H1 (cell line): ENCODE data around the gene P2RX1. TPM values are rescaled to one million over a fixed set of nuclear protein-coding genes. Genes with fewer than 3 reads are reported as not detected.

Experiments used
- CTCF ChIA-PET: fragments of 300-600 bp; sonication (Branson Sonifier 250); formaldehyde crosslinking; loops from one replicate; lab custom pipeline; 2021; ENCODE audit not compliant: partially characterized antibody; lab: Charles Lee
- POLR2A ChIA-PET: fragments of 300-600 bp; sonication (Branson Sonifier 250); formaldehyde crosslinking; loops from one replicate; lab custom pipeline; 2021; ENCODE audit warnings: inconsistent platforms; ENCODE audit not compliant: partially characterized antibody; lab: Charles Lee
- DNase-seq, 2 experiments: peaks; one replicate each; pipeline versions ENCODE4 v3.0.0 to v3.0.0-alpha.2; 2010 to 2022; ENCODE audit warnings: low spot score in 2 of 2, low read depth in 1 of 2, mixed read lengths in 1 of 2
- FAIRE-seq: peaks from 2 replicates; lab custom pipeline; 2011; peaks lifted over from hg19 to GRCh38; lab: Jason Lieb, UNC
- H2AFZ ChIP-seq: 2 replicates; pipeline ENCODE4 v1.8.1; 2012; ENCODE audit warnings: low read length, inconsistent platforms
- H2AK5ac ChIP-seq: 2 replicates; pipeline ENCODE4 v1.6.1; 2013; ENCODE audit warnings: low read depth, low read length
- H2BK120ac ChIP-seq: replicated peaks from 2 replicates; pipeline ENCODE3; 2013; ENCODE audit warnings: low read depth, low read length, inconsistent platforms
- H2BK12ac ChIP-seq: 2 replicates; pipeline ENCODE4 v1.6.1; 2013; ENCODE audit warnings: low read depth, low read length
- H2BK15ac ChIP-seq: 2 replicates; pipeline ENCODE4 v1.6.1; 2013; ENCODE audit warnings: low read length
- H2BK20ac ChIP-seq: 2 replicates; pipeline ENCODE4 v1.6.1; 2013; ENCODE audit warnings: low read length
- H2BK5ac ChIP-seq: 2 replicates; pipeline ENCODE4 v1.6.1; 2013; ENCODE audit warnings: low read depth, low read length
- H3K14ac ChIP-seq: 2 replicates; pipeline ENCODE4 v1.6.1; 2013; ENCODE audit warnings: inconsistent platforms; ENCODE audit not compliant: insufficient read length
- H3K18ac ChIP-seq: 2 replicates; pipeline ENCODE4 v1.6.1; 2013; ENCODE audit warnings: low read length; ENCODE audit errors: extremely low read depth
- H3K23ac ChIP-seq: 2 replicates; pipeline ENCODE4 v1.6.1; 2013; ENCODE audit warnings: inconsistent platforms; ENCODE audit not compliant: insufficient read length
- H3K23me2 ChIP-seq: 2 replicates; pipeline ENCODE4 v1.6.1; 2013; ENCODE audit warnings: low read depth, low read length
- H3K27ac ChIP-seq: 2 replicates; pipeline ENCODE4 v1.6.1; 2011; ENCODE audit warnings: low read depth, low read length, inconsistent platforms
- H3K27me3 ChIP-seq, 4 experiments: replicated peaks in 1 of 4; 1 replicate in 1 of 4; 2 replicates in 3 of 4; pipeline versions ENCODE4 v1.6.1 to v1.8.1; 2011 to 2013; ENCODE audit warnings: low read length in 3 of 4, mild to moderate bottlenecking in 3 of 4, inconsistent platforms in 2 of 4, mixed read lengths in 2 of 4, moderate library complexity in 1 of 4; ENCODE audit not compliant: control insufficient read depth in 3 of 4, insufficient read depth in 3 of 4; ENCODE audit errors: extremely low read depth in 1 of 4
- H3K36me3 ChIP-seq, 4 experiments: 2 replicates each; pipeline versions ENCODE4 v1.6.1 to v1.8.1; 2011 to 2013; ENCODE audit warnings: mild to moderate bottlenecking in 4 of 4, low read length in 3 of 4, moderate library complexity in 2 of 4, control low read depth in 1 of 4, inconsistent platforms in 1 of 4; ENCODE audit not compliant: insufficient read depth in 4 of 4, control insufficient read depth in 2 of 4
- H3K4ac ChIP-seq: replicated peaks from 2 replicates; pipeline ENCODE3; 2013; ENCODE audit warnings: low read length, low read depth, mixed read lengths, inconsistent platforms; ENCODE audit not compliant: insufficient read length
- H3K4me1 ChIP-seq, 4 experiments: replicated peaks in 1 of 4; 1 replicate in 1 of 4; 2 replicates in 3 of 4; pipeline versions ENCODE4 v1.6.1 to v1.8.1; 2011 to 2013; ENCODE audit warnings: low read length in 3 of 4, inconsistent platforms in 2 of 4, mixed read lengths in 1 of 4; ENCODE audit not compliant: insufficient read depth in 4 of 4, control insufficient read depth in 3 of 4
- H3K4me2 ChIP-seq, 2 experiments: 2 replicates each; pipeline versions ENCODE4 v1.6.1 to v1.8.1; 2011 to 2013; ENCODE audit warnings: low read depth in 2 of 2, low read length in 2 of 2, control low read depth in 1 of 2, inconsistent platforms in 1 of 2, mild to moderate bottlenecking in 1 of 2; ENCODE audit not compliant: insufficient read depth in 1 of 2
- H3K4me3 ChIP-seq, 4 experiments: fragments of 200-600, 300-600 bp in 1 of 4; sonication (generic), shearing (Covaris generic), sonication (Bioruptor Twin) in 1 of 4; 2 replicates each; pipeline versions ENCODE4 v1.5.1 to v1.8.1; 2011 to 2016; ENCODE audit warnings: low read length in 4 of 4, low read depth in 3 of 4, control low read depth in 2 of 4, inconsistent platforms in 2 of 4, mild to moderate bottlenecking in 2 of 4, mixed read lengths in 1 of 4, moderate library complexity in 1 of 4; ENCODE audit not compliant: insufficient read depth in 2 of 4; ENCODE audit errors: extremely low read depth in 1 of 4
- H3K56ac ChIP-seq: replicated peaks from 2 replicates; pipeline ENCODE3; 2013; ENCODE audit warnings: low read depth, mild to moderate bottlenecking, mixed read lengths, low read length, inconsistent platforms; ENCODE audit not compliant: insufficient read length
- H3K79me1 ChIP-seq: 2 replicates; pipeline ENCODE4 v1.6.1; 2013; ENCODE audit warnings: low read depth, low read length, control low read depth
- H3K79me2 ChIP-seq, 2 experiments: 2 replicates each; pipeline versions ENCODE4 v1.6.1 to v1.8.1; 2012 to 2013; ENCODE audit warnings: low read length in 2 of 2, mild to moderate bottlenecking in 2 of 2, inconsistent platforms in 1 of 2; ENCODE audit not compliant: insufficient read depth in 2 of 2, control insufficient read depth in 1 of 2
- H3K9ac ChIP-seq, 4 experiments: replicated peaks in 1 of 4; 1 replicate in 1 of 4; 2 replicates in 3 of 4; pipeline versions ENCODE4 v1.6.1 to v1.8.1; 2011 to 2013; ENCODE audit warnings: low read depth in 3 of 4, low read length in 3 of 4, control low read depth in 2 of 4, mild to moderate bottlenecking in 2 of 4, moderate library complexity in 2 of 4, inconsistent platforms in 1 of 4; ENCODE audit errors: extremely low read depth in 1 of 4
- H3K9me3 ChIP-seq, 2 experiments: 2 replicates each; pipeline versions ENCODE4 v1.6.1 to v1.8.1; 2012 to 2013; ENCODE audit warnings: mild to moderate bottlenecking in 2 of 2, moderate library complexity in 2 of 2, control low read depth in 1 of 2, inconsistent platforms in 1 of 2, low read depth in 1 of 2, low read length in 1 of 2, mixed read lengths in 1 of 2; ENCODE audit not compliant: insufficient read depth in 2 of 2
- H4K20me1 ChIP-seq, 2 experiments: replicated peaks in 1 of 2; 2 replicates each; pipeline versions ENCODE3 to v1.8.1; 2011 to 2013; ENCODE audit warnings: inconsistent platforms in 2 of 2, low read length in 2 of 2, mild to moderate bottlenecking in 1 of 2; ENCODE audit not compliant: insufficient read depth in 2 of 2, control insufficient read depth in 1 of 2
- H4K5ac ChIP-seq: 2 replicates; pipeline ENCODE4 v1.6.1; 2013; ENCODE audit warnings: low read length, low read depth, mixed read lengths, inconsistent platforms; ENCODE audit not compliant: insufficient read length
- H4K8ac ChIP-seq: 2 replicates; pipeline ENCODE4 v1.8.0; 2013; ENCODE audit warnings: mild to moderate bottlenecking, moderate library complexity, low read length, inconsistent platforms; ENCODE audit not compliant: insufficient read depth; ENCODE audit errors: extremely low read depth
- H4K91ac ChIP-seq: replicated peaks from 2 replicates; pipeline ENCODE3; 2013; ENCODE audit warnings: low read length, mixed read lengths, inconsistent platforms; ENCODE audit not compliant: insufficient read length
- BACH1 ChIP-seq: IDR thresholded peaks from 2 replicates; pipeline ENCODE4 v1.6.1; 2012; ENCODE audit warnings: low read length, improper control_type of control experiment
- CREB1 ChIP-seq: IDR thresholded peaks from 2 replicates; pipeline ENCODE4 v1.6.1; 2012; ENCODE audit warnings: inconsistent platforms
- EP300 ChIP-seq, 2 experiments: IDR thresholded peaks; 1 replicate in 1 of 2; 2 replicates in 1 of 2; pipeline ENCODE4 v1.6.1; 2011 to 2012; ENCODE audit warnings: low read depth in 2 of 2, low read length in 2 of 2, mild to moderate bottlenecking in 2 of 2, borderline replicate concordance in 1 of 2, inconsistent platforms in 1 of 2, moderate library complexity in 1 of 2
- KDM1A ChIP-seq: fragments of 200-600, 300-600 bp; sonication (generic); IDR thresholded peaks from 2 replicates; pipeline ENCODE4 v1.7.1; 2016; ENCODE audit warnings: mild to moderate bottlenecking, low read length, borderline replicate concordance
- POLR2AphosphoS5 ChIP-seq: IDR thresholded peaks from 2 replicates; pipeline ENCODE4 v1.6.1; 2011; ENCODE audit warnings: low read depth, low read length
- POU5F1 ChIP-seq: IDR thresholded peaks from 2 replicates; pipeline ENCODE4 v1.6.1; 2011; ENCODE audit warnings: low read depth, mild to moderate bottlenecking, low read length, moderate library complexity
- YY1 ChIP-seq: IDR thresholded peaks from 2 replicates; pipeline ENCODE4 v1.6.1; 2011; ENCODE audit warnings: low read depth, mild to moderate bottlenecking, low read length
- WGBS, 2 experiments: shearing (Covaris generic) in 1 of 2; methylation state at CpG; one replicate each; pipeline versions ENCODE4 v1.1.6 to v1.1.7; 2013 to 2015; ENCODE audit warnings: low lambda C conversion rate in 2 of 2, mixed read lengths in 2 of 2, inconsistent platforms in 1 of 2, low coverage in 1 of 2, missing lambda C conversion rate in 1 of 2; ENCODE audit not compliant: insufficient replicate concordance in 2 of 2, insufficient coverage in 1 of 2, insufficient read length in 1 of 2; ENCODE audit errors: extremely low coverage in 1 of 2, missing lambda C conversion rate in 1 of 2; 5-methylcytosine and 5-hydroxymethylcytosine counted together
- polyA plus RNA-seq, 7 experiments: library from polyadenylated mRNA; depleted of rRNA in 3 of 7; stranded (reverse) in 5 of 7; unstranded in 2 of 7; fragments of >200 nt in 5 of 7; fragments of 200-250 nt in 2 of 7; gene quantifications; 1 replicate in 5 of 7; 2 replicates in 1 of 7; 4 replicates in 1 of 7; pipeline versions ENCODE4 v1.2.1 to v1.2.3, GENCODE V29; 2011 to 2013; ENCODE audit warnings: missing spikeins in 2 of 7, mixed read lengths in 2 of 7
- total RNA-seq: library from RNA; stranded (reverse); fragmentation: NEBNext Ultra II Directional; extraction: Animal tissue kit (Norgen Biotek cat#: 25700); gene quantifications from 2 replicates; pipeline ENCODE4 v1.2.1, GENCODE V29; 2021

Gene P2RX1
- total and polyA plus RNA-seq, 2 of the 8 experiments (the other 6 are each of a cell fraction or from before 2014, with no cell fraction given), result 0.45 to 1.1 TPM

- H3K23ac ChIP-seq, result no peak overlapping the region
- H2AFZ ChIP-seq, result no peak overlapping the region
- H2BK5ac ChIP-seq, result no peak overlapping the region
- H2BK120ac ChIP-seq, result no peak overlapping the region
- peaks cover 2% of the 10 kb centered on the region; the same call in 1 of the 2 replicates for H3K23me2 ChIP-seq
- H3K4me1 ChIP-seq, result peaks cover 0 to 18% (median 11%) of the 10 kb centered on the region in 4 experiments; a peak in 5 of 7 replicates
- H2BK12ac ChIP-seq, result no peak overlapping the region
- no peak overlapping the region for H3K4ac ChIP-seq
- H3K56ac ChIP-seq, result no peak overlapping the region
- no peak overlapping the region for H4K8ac ChIP-seq
- H3K27ac ChIP-seq, result no peak overlapping the region
- no peak overlapping the region for H3K4me3 ChIP-seq
- 92% methylated on average over 12 of the region's 12 CpGs; no CpG with 5 or more reads in 1 of the 2 experiments for WGBS, 2 experiments
- FAIRE-seq, result no peak
- ChIA-PET POLR2A (no interaction called here), CTCF (interaction anchor here (0.8 to 13.2 kb wide), 3 partner anchors 18 to 64 kb away, joined by 3 to 131 read pairs (median 75); partner anchors contain the start of gene NCBP3)
- DNase-seq, result no peak
- H3K18ac ChIP-seq, result no peak overlapping the region
- no peak overlapping the region for H2AK5ac ChIP-seq
- H3K79me2 ChIP-seq, result no peaks in the 10 kb centered on the region
- H4K91ac ChIP-seq, result no peak overlapping the region
- no peak overlapping the region for H3K4me2 ChIP-seq
- no peak overlapping the region for H3K14ac ChIP-seq
- H3K9ac ChIP-seq, result no peak overlapping the region
- no peak overlapping the region for H2BK20ac ChIP-seq
- H4K20me1 ChIP-seq, result no peaks in the 10 kb centered on the region
- H3K79me1 ChIP-seq, result no peaks in the 10 kb centered on the region
- H2BK15ac ChIP-seq, result no peak overlapping the region
- no peaks in the 10 kb centered on the region for H3K27me3 ChIP-seq
- H4K5ac ChIP-seq, result no peak overlapping the region
- H3K9me3 ChIP-seq, result no peaks in the 10 kb centered on the region
- 0 out of 8 replicates have a peak, but pooled peaks cover 0 to 2% (median 0%) of the 10 kb centered on the region in 4 experiments for H3K36me3 ChIP-seq
- TF ChIP-seq POU5F1 (no peak), POLR2AphosphoS5 (no peak), YY1 (no peak), CREB1 (no peak), EP300 (IDR thresholded peaks at IDR 0.05; ENCODE audit: borderline replicate concordance in 1 of 2, low read depth in 2 of 2, low read length in 2 of 2) (no peak), KDM1A (no peak), BACH1 (no peak)
Measured at GRCh38 chr17:3909257-3909656, 7.0 kb downstream of the P2RX1 start.
